ENCODE measurements around the gene AQP3.

The AQP3 gene

GRCh38 chr9:33469891-33470290 lies 22.5 kb upstream of the AQP3 start:
- Histone ChIP-seq H3K18ac (ENCODE audit: low read length) (no peak overlapping the region), H3K23ac (ENCODE audit: low read depth, low read length, poor library complexity) (no peak overlapping the region), H3K79me1 (ENCODE audit: low read depth, low read length) (peaks cover 8% of the 10 kb centered on the region), H3K36me3 (replicated peaks in 1 of 2; ENCODE audit: control insufficient read depth in 2 of 2, insufficient read depth in 2 of 2, low read length in 2 of 2) (peaks cover 56 to 73% of the 10 kb centered on the region in 2 donors), H3K4me3 (ENCODE audit: low read length in 2 of 2) (no peak overlapping the region), H2AK5ac (ENCODE audit: low read depth, low read length) (no peak overlapping the region), H3K27ac (replicated peaks; ENCODE audit: low read length) (no peak overlapping the region), H4K91ac (ENCODE audit: low read depth, low read length, poor library complexity) (no peak overlapping the region), H4K8ac (ENCODE audit: low read depth, low read length) (no peak overlapping the region), H2BK120ac (ENCODE audit: low read depth, low read length) (no peak overlapping the region), H3K9ac (ENCODE audit: low read depth, low read length, poor library complexity) (no peak overlapping the region), H3K14ac (ENCODE audit: low read length) (no peak overlapping the region), H2BK12ac (ENCODE audit: low read length) (no peak overlapping the region), H2AFZ (ENCODE audit: low read length) (no peak overlapping the region), H3K4ac (ENCODE audit: low read length) (no peak overlapping the region), H2BK15ac (ENCODE audit: low read length) (no peak overlapping the region), H3K4me2 (ENCODE audit: insufficient read depth, low read length, poor library complexity, severe bottlenecking) (no peak overlapping the region), H3K9me3 (replicated peaks in 1 of 2; ENCODE audit: control insufficient read depth in 2 of 2, insufficient read depth in 1 of 2, low read depth in 1 of 2, low read length in 2 of 2) (no peaks in the 10 kb centered on the region), H3K4me1 (ENCODE audit: control insufficient read depth in 2 of 2, insufficient read depth in 1 of 2, low read depth in 1 of 2, low read length in 2 of 2) (peaks cover 4 to 8% of the 10 kb centered on the region in 2 donors), H3K27me3 (ENCODE audit: control insufficient read depth in 3 of 3, insufficient read depth in 3 of 3, low read depth in 1 of 3, low read length in 3 of 3) (no peaks in the 10 kb centered on the region), H2BK5ac (ENCODE audit: low read length) (no peak overlapping the region)
- no CpG with 5 or more reads among the region's 6 CpGs for WGBS, 2 donors (ENCODE audit: extremely low coverage in 2 of 2, insufficient read length in 2 of 2, insufficient replicate concordance in 1 of 2)
- no peak for DNase-seq (ENCODE audit: low spot score)

GRCh38 chr9:33468797-33469621 lies 21.6 kb upstream of the AQP3 start:
- peaks cover 63 to 81% of the 10 kb centered on the region in 2 donors for H3K36me3 ChIP-seq (replicated peaks in 1 of 2; ENCODE audit: control insufficient read depth in 2 of 2, insufficient read depth in 2 of 2, low read length in 2 of 2)
- H2BK5ac ChIP-seq (ENCODE audit: low read length), result no peak overlapping the region
- H3K9me3 ChIP-seq (replicated peaks in 1 of 2; ENCODE audit: control insufficient read depth in 2 of 2, insufficient read depth in 1 of 2, low read depth in 1 of 2, low read length in 2 of 2), result no peaks in the 10 kb centered on the region
- no peak overlapping the region for H2AK5ac ChIP-seq (ENCODE audit: low read depth, low read length)
- no peak overlapping the region for H3K4me2 ChIP-seq (ENCODE audit: insufficient read depth, low read length, poor library complexity, severe bottlenecking)
- H2BK120ac ChIP-seq (ENCODE audit: low read depth, low read length), result no peak overlapping the region
- H3K79me1 ChIP-seq (ENCODE audit: low read depth, low read length), result peaks cover 8% of the 10 kb centered on the region
- no peak overlapping the region for H2AFZ ChIP-seq (ENCODE audit: low read length)
- no peak overlapping the region for H2BK12ac ChIP-seq (ENCODE audit: low read length)
- no peak for DNase-seq (ENCODE audit: low spot score)
- peaks cover 4 to 8% of the 10 kb centered on the region in 2 donors for H3K4me1 ChIP-seq (ENCODE audit: control insufficient read depth in 2 of 2, insufficient read depth in 1 of 2, low read depth in 1 of 2, low read length in 2 of 2)
- no peak overlapping the region for H4K91ac ChIP-seq (ENCODE audit: low read depth, low read length, poor library complexity)
- H3K27me3 ChIP-seq (ENCODE audit: control insufficient read depth in 3 of 3, insufficient read depth in 3 of 3, low read depth in 1 of 3, low read length in 3 of 3), result no peaks in the 10 kb centered on the region
- H3K18ac ChIP-seq (ENCODE audit: low read length), result no peak overlapping the region
- no peak overlapping the region for H3K23ac ChIP-seq (ENCODE audit: low read depth, low read length, poor library complexity)
- no peak overlapping the region for H3K4ac ChIP-seq (ENCODE audit: low read length)
- H3K14ac ChIP-seq (ENCODE audit: low read length), result no peak overlapping the region
- H2BK15ac ChIP-seq (ENCODE audit: low read length), result no peak overlapping the region
- H3K4me3 ChIP-seq (ENCODE audit: low read length in 2 of 2), result no peak overlapping the region
- WGBS, 2 donors (ENCODE audit: extremely low coverage in 2 of 2, insufficient read length in 2 of 2, insufficient replicate concordance in 1 of 2), result no CpG with 5 or more reads among the region's 21 CpGs
- no peak overlapping the region for H3K27ac ChIP-seq (replicated peaks; ENCODE audit: low read length)
- H4K8ac ChIP-seq (ENCODE audit: low read depth, low read length), result no peak overlapping the region
- no peak overlapping the region for H3K9ac ChIP-seq (ENCODE audit: low read depth, low read length, poor library complexity)

GRCh38 chr9:33468215-33468730 lies 20.9 kb upstream of the AQP3 start:
- Histone ChIP-seq H2BK5ac (ENCODE audit: low read length) (no peak overlapping the region), H3K9ac (ENCODE audit: low read depth, low read length, poor library complexity) (no peak overlapping the region), H3K36me3 (replicated peaks in 1 of 2; ENCODE audit: control insufficient read depth in 2 of 2, insufficient read depth in 2 of 2, low read length in 2 of 2) (peaks cover 69 to 89% of the 10 kb centered on the region in 2 donors), H2BK120ac (ENCODE audit: low read depth, low read length) (no peak overlapping the region), H3K4me1 (ENCODE audit: control insufficient read depth in 2 of 2, insufficient read depth in 1 of 2, low read depth in 1 of 2, low read length in 2 of 2) (peaks cover 4 to 8% of the 10 kb centered on the region in 2 donors), H4K91ac (ENCODE audit: low read depth, low read length, poor library complexity) (no peak overlapping the region), H2BK15ac (ENCODE audit: low read length) (no peak overlapping the region), H2AFZ (ENCODE audit: low read length) (no peak overlapping the region), H3K27me3 (ENCODE audit: control insufficient read depth in 3 of 3, insufficient read depth in 3 of 3, low read depth in 1 of 3, low read length in 3 of 3) (no peaks in the 10 kb centered on the region), H3K4ac (ENCODE audit: low read length) (no peak overlapping the region), H2AK5ac (ENCODE audit: low read depth, low read length) (no peak overlapping the region), H3K18ac (ENCODE audit: low read length) (no peak overlapping the region), H3K14ac (ENCODE audit: low read length) (no peak overlapping the region), H3K9me3 (replicated peaks in 1 of 2; ENCODE audit: control insufficient read depth in 2 of 2, insufficient read depth in 1 of 2, low read depth in 1 of 2, low read length in 2 of 2) (no peaks in the 10 kb centered on the region), H3K79me1 (ENCODE audit: low read depth, low read length) (peaks cover 8% of the 10 kb centered on the region), H2BK12ac (ENCODE audit: low read length) (no peak overlapping the region), H3K23ac (ENCODE audit: low read depth, low read length, poor library complexity) (no peak overlapping the region), H3K27ac (replicated peaks; ENCODE audit: low read length) (no peak overlapping the region), H4K8ac (ENCODE audit: low read depth, low read length) (no peak overlapping the region), H3K4me2 (ENCODE audit: insufficient read depth, low read length, poor library complexity, severe bottlenecking) (no peak overlapping the region), H3K4me3 (ENCODE audit: low read length in 2 of 2) (no peak overlapping the region)
- DNase-seq (ENCODE audit: low spot score), result no peak
- no CpG with 5 or more reads among the region's 4 CpGs for WGBS, 2 donors (ENCODE audit: extremely low coverage in 2 of 2, insufficient read length in 2 of 2, insufficient replicate concordance in 1 of 2)

GRCh38 chr9:33467526-33467925 lies 20.1 kb upstream of the AQP3 start:
- no peak overlapping the region for H3K23ac ChIP-seq (ENCODE audit: low read depth, low read length, poor library complexity)
- no peak overlapping the region for H3K27ac ChIP-seq (replicated peaks; ENCODE audit: low read length)
- H3K9me3 ChIP-seq (replicated peaks in 1 of 2; ENCODE audit: control insufficient read depth in 2 of 2, insufficient read depth in 1 of 2, low read depth in 1 of 2, low read length in 2 of 2), result no peaks in the 10 kb centered on the region
- WGBS, 2 donors (ENCODE audit: extremely low coverage in 2 of 2, insufficient read length in 2 of 2, insufficient replicate concordance in 1 of 2), result no CpG with 5 or more reads among the region's 7 CpGs
- H4K91ac ChIP-seq (ENCODE audit: low read depth, low read length, poor library complexity), result no peak overlapping the region
- no peak overlapping the region for H3K18ac ChIP-seq (ENCODE audit: low read length)
- H3K27me3 ChIP-seq (ENCODE audit: control insufficient read depth in 3 of 3, insufficient read depth in 3 of 3, low read depth in 1 of 3, low read length in 3 of 3), result no peaks in the 10 kb centered on the region
- no peak overlapping the region for H3K14ac ChIP-seq (ENCODE audit: low read length)
- H2BK120ac ChIP-seq (ENCODE audit: low read depth, low read length), result no peak overlapping the region
- peaks cover 4% of the 10 kb centered on the region for H3K79me1 ChIP-seq (ENCODE audit: low read depth, low read length)
- no peak overlapping the region for H3K4me2 ChIP-seq (ENCODE audit: insufficient read depth, low read length, poor library complexity, severe bottlenecking)
- H2AK5ac ChIP-seq (ENCODE audit: low read depth, low read length), result no peak overlapping the region
- H3K36me3 ChIP-seq (replicated peaks in 1 of 2; ENCODE audit: control insufficient read depth in 2 of 2, insufficient read depth in 2 of 2, low read length in 2 of 2), result peaks cover 76 to 96% of the 10 kb centered on the region in 2 donors
- H3K4me3 ChIP-seq (ENCODE audit: low read length in 2 of 2), result no peak overlapping the region
- H2BK5ac ChIP-seq (ENCODE audit: low read length), result no peak overlapping the region
- no peak overlapping the region for H3K4ac ChIP-seq (ENCODE audit: low read length)
- H2BK15ac ChIP-seq (ENCODE audit: low read length), result no peak overlapping the region
- H2BK12ac ChIP-seq (ENCODE audit: low read length), result no peak overlapping the region
- no peak overlapping the region for H2AFZ ChIP-seq (ENCODE audit: low read length)
- DNase-seq (ENCODE audit: low spot score), result no peak
- no peak overlapping the region for H4K8ac ChIP-seq (ENCODE audit: low read depth, low read length)
- H3K9ac ChIP-seq (ENCODE audit: low read depth, low read length, poor library complexity), result peak overlapping the region; percentile 35
- peaks cover 0 to 4% of the 10 kb centered on the region in 2 donors for H3K4me1 ChIP-seq (ENCODE audit: control insufficient read depth in 2 of 2, insufficient read depth in 1 of 2, low read depth in 1 of 2, low read length in 2 of 2)

Data from neuronal stem cell (in vitro differentiated cells).